Esophagus mucosa (tissue), 1 donor: ENCODE measurements around the gene IZUMO2. TPM values are rescaled to one million over a fixed set of nuclear protein-coding genes. Genes with fewer than 3 reads are reported as not detected.

ENCODE experiments used
- ATAC-seq: fragments of 200-7000 bp; cut with Tn5 transposase; one replicate; pipeline ENCODE4 v1.9.1; 2020
- total RNA-seq: library from RNA; stranded (reverse); gene quantifications from one replicate; pipeline ENCODE4 v1.2.4, GENCODE V29; 2023
- donor health status: DM: yes; HTN: yes; CAD: no.

Gene IZUMO2
- not detected for total RNA-seq

GRCh38 chr19:50162988-50163387 is at the start of gene IZUMO2:
Gene IZUMO2 (minus strand): TSS chr19:50163281. CDS start chr19:50163194, 87 bp downstream.
- ATAC-seq: no peak

GRCh38 chr19:50210425-50210824 is 47.3 kb upstream of the IZUMO2 start:
- ATAC-seq: no peak

- no peak for ATAC-seq
Measured at GRCh38 chr19:50209131-50209530, 46.0 kb upstream of the IZUMO2 start.

GRCh38 chr19:50207730-50208129 is 44.6 kb upstream of the IZUMO2 start:
- ATAC-seq: no peak

GRCh38 chr19:50206191-50206590 is 43.1 kb upstream of the IZUMO2 start:
- ATAC-seq: no peak

- peak; percentile 85 for ATAC-seq
Measured at GRCh38 chr19:50205681-50206138, 42.6 kb upstream of the IZUMO2 start.

GRCh38 chr19:50204811-50205675 is 42.0 kb upstream of the IZUMO2 start:
- ATAC-seq: peak; percentile 92

- no peak for ATAC-seq
Measured at GRCh38 chr19:50204081-50204428, 41.0 kb upstream of the IZUMO2 start.

GRCh38 chr19:50203281-50204080 is 40.4 kb upstream of the IZUMO2 start, which contains the start of gene MYH14:
Gene MYH14 (plus strand): TSS chr19:50203622. CDS start chr19:50210366, 6,744 bp downstream.
- ATAC-seq: peak; percentile 66

GRCh38 chr19:50202962-50203280 is 39.8 kb upstream of the IZUMO2 start:
- no peak for ATAC-seq

GRCh38 chr19:50202386-50202785 is 39.3 kb upstream of the IZUMO2 start:
- ATAC-seq: no peak

- no peak for ATAC-seq
Measured at GRCh38 chr19:50199259-50199555, 36.1 kb upstream of the IZUMO2 start.

- ATAC-seq: no peak
Measured at GRCh38 chr19:50198431-50199258, 35.6 kb upstream of the IZUMO2 start.

- no peak for ATAC-seq
Measured at GRCh38 chr19:50197348-50197747, 34.3 kb upstream of the IZUMO2 start.

GRCh38 chr19:50196322-50196932 is 33.3 kb upstream of the IZUMO2 start:
- ATAC-seq: no peak

GRCh38 chr19:50195224-50195623 is 32.1 kb upstream of the IZUMO2 start:
- no peak for ATAC-seq

GRCh38 chr19:50192463-50193211 is 29.6 kb upstream of the IZUMO2 start:
- no peak for ATAC-seq

- no peak for ATAC-seq
Measured at GRCh38 chr19:50191216-50191615, 28.1 kb upstream of the IZUMO2 start.

GRCh38 chr19:50190439-50190891 is 27.4 kb upstream of the IZUMO2 start:
- peak; percentile 55 for ATAC-seq

- no peak for ATAC-seq
Measured at GRCh38 chr19:50189331-50189730, 26.2 kb upstream of the IZUMO2 start.

GRCh38 chr19:50187937-50188336 is 24.9 kb upstream of the IZUMO2 start:
- ATAC-seq: no peak

- no peak for ATAC-seq
Measured at GRCh38 chr19:50184196-50184595, 21.1 kb upstream of the IZUMO2 start.
